ENCODE results near the gene FUBP3.
"Not testable (repeated sequence)": the region's sequence is repeated elsewhere in the genome, so short reads cannot be mapped to it uniquely, and the experiment has no call there.

Gene FUBP3

DNA sequence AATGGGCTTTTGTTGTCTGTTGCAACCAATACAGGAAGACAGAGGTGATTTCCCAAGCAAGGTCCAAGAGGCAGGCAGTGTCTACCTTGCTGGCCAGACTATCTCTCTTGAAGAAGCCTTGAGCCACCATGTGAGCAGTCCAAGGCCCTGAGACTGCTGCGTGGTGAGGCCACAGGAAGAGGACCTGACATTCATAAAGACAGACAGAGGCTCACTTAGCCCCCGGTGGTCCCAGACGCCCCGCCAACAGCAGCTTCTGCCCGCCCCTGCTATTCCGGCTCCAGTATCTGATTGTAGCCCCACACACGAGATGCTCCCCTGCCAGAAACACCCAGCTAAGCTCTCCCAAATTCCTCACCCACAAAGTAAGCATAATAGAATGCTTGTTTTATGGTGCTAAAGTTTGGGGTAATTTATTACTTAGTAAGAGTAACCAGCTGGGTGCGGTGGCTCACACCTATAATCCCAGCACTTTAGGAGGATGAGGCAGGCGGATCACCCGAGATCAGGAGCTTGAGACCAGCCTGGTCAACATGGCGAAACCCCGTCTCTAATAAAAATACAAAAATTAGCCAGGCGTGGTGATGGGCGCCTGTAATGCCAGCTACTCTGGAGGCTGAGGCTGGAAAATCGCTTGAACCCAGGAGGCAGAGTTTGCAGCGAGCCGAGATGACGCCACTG is 22.8 kb upstream of the FUBP3 start:
- DNase-seq (ENCODE audit: low read depth): no peak

GRCh38 chr9:130557077-130557468 is 22.3 kb upstream of the FUBP3 start:
- no peak for DNase-seq (ENCODE audit: low read depth)

- DNase-seq (ENCODE audit: low read depth): no peak
Observed at GRCh38 chr9:130561056-130561455, 18.3 kb upstream of the FUBP3 start.

DNA sequence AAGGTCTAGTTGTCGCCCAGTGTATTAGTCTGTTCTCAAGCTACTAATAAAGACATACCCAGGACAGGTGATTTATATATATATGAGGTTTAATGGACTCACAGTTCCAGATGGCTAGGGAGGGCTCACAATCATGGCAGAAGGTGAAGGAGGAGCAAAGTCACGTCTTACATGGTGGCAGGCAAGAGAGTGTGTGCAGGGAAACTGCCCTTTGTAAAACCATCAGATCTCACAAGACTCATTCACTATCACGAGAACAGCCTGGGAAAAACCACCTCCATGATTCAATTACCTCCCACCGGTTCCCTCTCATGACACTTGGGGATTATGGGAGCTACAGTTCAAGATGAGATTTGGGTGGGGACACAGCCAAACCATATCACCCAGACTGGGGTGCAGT is 16.9 kb upstream of the FUBP3 start:
- not testable (repeated sequence) for DNase-seq (ENCODE audit: low read depth)

- DNase-seq (ENCODE audit: low read depth): no peak
Observed at GRCh38 chr9:130563797-130564196, 15.6 kb upstream of the FUBP3 start.

- no peak for DNase-seq (ENCODE audit: low read depth)
Observed at GRCh38 chr9:130565792-130566191, 13.6 kb upstream of the FUBP3 start.

- DNase-seq (ENCODE audit: low read depth): peak; percentile 23
Observed at GRCh38 chr9:130570208-130570607, 9.2 kb upstream of the FUBP3 start.

DNA sequence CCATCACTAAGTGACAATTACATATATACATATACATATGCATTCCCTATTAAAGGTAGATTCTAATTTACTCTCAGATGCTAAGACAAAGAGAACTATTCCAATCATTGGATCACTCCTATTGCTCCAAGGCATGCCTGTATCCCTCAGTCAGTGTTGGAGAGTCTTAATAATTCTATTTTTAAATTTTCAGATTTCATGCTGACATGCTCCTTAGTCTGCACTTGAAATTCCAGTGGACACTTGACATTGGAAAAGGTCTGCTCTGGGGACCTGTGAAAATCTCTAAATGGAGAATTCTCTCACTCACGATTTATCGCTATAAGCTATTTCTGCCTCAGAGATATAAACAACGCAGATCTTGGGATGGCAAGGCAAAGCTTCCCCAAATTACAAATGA is 3.9 kb upstream of the FUBP3 start:
- no peak for DNase-seq (ENCODE audit: low read depth)

DNA sequence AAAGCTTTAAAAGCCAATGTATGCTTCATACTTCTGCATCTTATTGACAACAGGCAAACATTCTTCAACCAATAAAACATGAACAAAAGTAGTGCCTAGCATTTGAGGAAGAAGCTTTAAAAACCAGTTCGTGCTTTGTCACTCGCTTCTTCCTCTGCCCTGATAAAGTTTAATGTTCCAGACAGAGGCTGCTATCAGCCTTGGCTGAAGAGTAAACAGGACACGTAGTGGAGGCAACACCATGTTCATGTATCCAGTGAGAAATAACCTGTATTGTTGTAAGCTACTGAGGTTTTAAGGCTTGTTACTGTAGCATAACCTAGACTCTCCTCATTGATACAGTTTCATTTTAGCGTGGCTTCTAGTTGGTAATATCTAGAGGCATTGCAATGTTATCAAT is 3.2 kb upstream of the FUBP3 start:
- no peak for DNase-seq (ENCODE audit: low read depth)

- DNase-seq (ENCODE audit: low read depth): no peak
Observed at GRCh38 chr9:130579738-130580463, 524 bp downstream of the FUBP3 start.

- DNase-seq (ENCODE audit: low read depth): no peak
Observed at GRCh38 chr9:130581766-130582165, 2.4 kb downstream of the FUBP3 start.

DNA sequence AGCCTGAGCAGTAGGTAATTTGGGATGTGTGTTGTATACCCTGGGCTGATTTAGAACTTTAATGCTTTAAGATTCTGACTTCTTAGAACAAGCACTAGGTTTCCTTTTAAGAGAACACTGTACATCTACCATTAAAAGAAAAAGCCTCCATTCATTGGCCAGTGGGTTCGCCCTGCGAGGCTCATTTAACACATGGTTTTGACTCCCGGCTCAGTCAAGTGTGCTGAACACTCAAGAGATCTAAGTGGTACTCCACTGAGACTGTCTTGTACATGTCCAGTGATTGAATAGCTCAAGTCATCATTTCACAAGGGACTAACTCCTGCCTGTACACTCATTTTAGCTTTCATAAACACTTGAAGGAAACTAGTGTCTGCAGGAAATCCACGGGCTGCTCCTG is 3.9 kb downstream of the FUBP3 start:
- DNase-seq (ENCODE audit: low read depth): no peak

- no peak for DNase-seq (ENCODE audit: low read depth)
Observed at GRCh38 chr9:130587921-130588320, 8.5 kb downstream of the FUBP3 start.

- no peak for DNase-seq (ENCODE audit: low read depth)
Observed at GRCh38 chr9:130588416-130588815, 9.0 kb downstream of the FUBP3 start.

- DNase-seq (ENCODE audit: low read depth): no peak
Observed at GRCh38 chr9:130589754-130590153, 10.4 kb downstream of the FUBP3 start.

- no peak for DNase-seq (ENCODE audit: low read depth)
Observed at GRCh38 chr9:130590305-130590704, 10.9 kb downstream of the FUBP3 start.

DNA sequence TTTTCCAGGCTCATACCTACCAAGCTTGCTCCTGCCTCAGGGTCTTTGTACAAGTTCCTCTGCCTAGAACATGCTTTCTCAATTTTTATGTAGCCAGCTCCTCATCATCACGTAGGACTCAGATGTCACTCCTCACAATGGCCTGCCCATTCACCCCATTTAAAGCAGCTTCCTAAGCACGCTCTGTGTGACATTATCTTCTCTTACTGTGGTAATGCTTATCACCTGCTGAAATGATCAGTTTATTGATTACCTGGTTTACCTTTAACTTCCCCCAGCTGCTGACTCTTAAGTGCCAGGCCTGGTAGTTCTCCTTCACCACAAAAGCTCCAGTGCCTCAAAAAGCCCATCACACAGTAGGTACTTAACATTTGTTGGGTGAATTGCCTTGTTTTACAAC is 13.6 kb downstream of the FUBP3 start:
- DNase-seq (ENCODE audit: low read depth): no peak

GRCh38 chr9:130597228-130597627 is 17.9 kb downstream of the FUBP3 start:
- no peak for DNase-seq (ENCODE audit: low read depth)

GRCh38 chr9:130598188-130598587 is 18.8 kb downstream of the FUBP3 start:
- no peak for DNase-seq (ENCODE audit: low read depth)

- DNase-seq (ENCODE audit: low read depth): no peak
Observed at GRCh38 chr9:130599625-130600024, 20.2 kb downstream of the FUBP3 start.

DNA sequence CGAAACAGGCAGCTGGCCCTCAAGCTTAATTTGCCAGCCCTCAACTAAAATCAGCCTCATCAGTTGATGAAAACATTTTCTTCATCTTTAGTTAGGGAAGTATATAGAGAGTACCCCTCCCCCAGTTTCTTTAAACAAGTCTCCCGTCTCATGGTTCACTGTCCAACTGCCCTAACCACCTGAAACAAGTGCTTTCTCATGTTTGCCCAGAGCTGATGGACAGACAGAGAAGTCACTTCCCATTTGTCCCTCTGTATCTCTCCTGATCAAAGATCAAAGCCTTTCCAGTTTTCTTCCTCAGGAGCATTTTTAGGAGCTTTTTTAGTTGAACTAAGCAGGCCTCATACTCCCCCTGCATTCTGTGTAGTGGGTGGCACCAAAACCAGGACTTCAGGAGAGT is 21.7 kb downstream of the FUBP3 start:
- DNase-seq (ENCODE audit: low read depth): no peak

GRCh38 chr9:130604295-130604694 is 24.9 kb downstream of the FUBP3 start:
- DNase-seq (ENCODE audit: low read depth): no peak

- DNase-seq (ENCODE audit: low read depth): peak; percentile 3
Observed at GRCh38 chr9:130606887-130607600, 27.7 kb downstream of the FUBP3 start.
